T-helper 22 cell (primary cell): ENCODE results near the gene UQCRFS1.
"Not testable (repeated sequence)": the region's sequence is repeated elsewhere in the genome, so short reads cannot be mapped to it uniquely, and the experiment has no call there.

Source experiments
- DNase-seq: peaks from one replicate; pipeline ENCODE4 v3.0.0-alpha.2; 2020; ENCODE audit warnings: low read depth

UQCRFS1 gene

GRCh38 chr19:29214411-29214810 lies 1.5 kb upstream of the UQCRFS1 start:
- DNase-seq = no peak

- DNase-seq = no peak
Measured at GRCh38 chr19:29212356-29212647, 649 bp downstream of the UQCRFS1 start.

GRCh38 chr19:29211562-29212355 lies 1.2 kb downstream of the UQCRFS1 start:
- no peak for DNase-seq

- not testable (repeated sequence) for DNase-seq
Measured at GRCh38 chr19:29211041-29211440, 1.9 kb downstream of the UQCRFS1 start.

GRCh38 chr19:29210502-29210901 lies 2.4 kb downstream of the UQCRFS1 start:
- not testable (repeated sequence) for DNase-seq

- not testable (repeated sequence) for DNase-seq
Measured at GRCh38 chr19:29207403-29208187, 5.4 kb downstream of the UQCRFS1 start.

GRCh38 chr19:29206453-29206852 lies 6.5 kb downstream of the UQCRFS1 start:
- DNase-seq = no peak

GRCh38 chr19:29202281-29202680 lies 10.7 kb downstream of the UQCRFS1 start:
- DNase-seq = no peak

GRCh38 chr19:29201855-29202254 lies 11.1 kb downstream of the UQCRFS1 start:
- DNase-seq = no peak

GRCh38 chr19:29194658-29195057 lies 18.3 kb downstream of the UQCRFS1 start:
- DNase-seq = no peak

GRCh38 chr19:29193155-29193554 lies 19.8 kb downstream of the UQCRFS1 start:
- no peak for DNase-seq

- DNase-seq = no peak
Measured at GRCh38 chr19:29191005-29191404, 21.9 kb downstream of the UQCRFS1 start.

- no peak for DNase-seq
Measured at GRCh38 chr19:29189033-29189360, 24.0 kb downstream of the UQCRFS1 start.

GRCh38 chr19:29188289-29189032 lies 24.5 kb downstream of the UQCRFS1 start:
- no peak for DNase-seq

- no peak for DNase-seq
Measured at GRCh38 chr19:29187676-29188075, 25.3 kb downstream of the UQCRFS1 start.

- DNase-seq = no peak
Measured at GRCh38 chr19:29185427-29185826, 27.5 kb downstream of the UQCRFS1 start.

- DNase-seq = no peak
Measured at GRCh38 chr19:29176981-29177754, 35.8 kb downstream of the UQCRFS1 start.

- DNase-seq = no peak
Measured at GRCh38 chr19:29173896-29174295, 39.1 kb downstream of the UQCRFS1 start.

GRCh38 chr19:29172302-29172701 lies 40.6 kb downstream of the UQCRFS1 start:
- no peak for DNase-seq

- no peak for DNase-seq
Measured at GRCh38 chr19:29171525-29171924, 41.4 kb downstream of the UQCRFS1 start.

- no peak for DNase-seq
Measured at GRCh38 chr19:29170554-29170953, 42.4 kb downstream of the UQCRFS1 start.

- DNase-seq = no peak
Measured at GRCh38 chr19:29162694-29163093, 50.3 kb downstream of the UQCRFS1 start.
